Measurements from ENCODE around the gene TTC7B. TPM values are rescaled to one million over a fixed set of nuclear protein-coding genes. Genes with fewer than 3 reads are reported as not detected.

The TTC7B gene
- total and polyA plus RNA-seq, 2 of the 8 experiments (the other 6 are each of a cell fraction or from before 2014, with no cell fraction given), result 23.7 to 34.0 TPM

DNA sequence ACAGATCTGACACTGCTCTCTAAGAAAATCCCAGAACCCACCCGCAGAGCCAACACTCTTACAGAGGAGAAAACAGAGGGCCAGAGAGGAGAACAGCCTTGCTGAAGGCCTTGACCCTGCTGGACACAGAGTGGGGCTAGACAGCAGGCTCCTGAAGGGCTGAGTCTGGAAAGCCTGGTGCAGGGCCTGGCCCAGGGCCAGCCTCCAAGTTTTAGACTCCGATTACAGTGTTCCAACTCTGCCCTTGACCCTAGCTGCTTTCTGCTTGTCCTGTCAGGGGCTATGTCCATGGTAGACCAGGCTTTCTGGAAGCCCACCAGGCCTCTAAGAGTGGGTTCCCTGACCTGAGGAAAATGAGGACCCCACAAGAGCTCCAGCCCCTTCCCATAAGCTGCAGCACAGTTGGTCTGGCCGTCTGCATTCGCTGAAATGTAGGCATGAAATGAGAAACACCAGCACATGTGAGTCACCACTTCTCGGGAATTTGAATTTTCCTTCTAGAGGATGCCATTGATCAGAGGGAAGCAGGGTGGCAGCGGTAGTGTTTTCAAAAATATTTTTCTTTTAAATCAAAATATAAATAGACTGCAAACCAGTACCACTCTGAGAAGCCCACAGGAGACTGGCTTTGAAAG lies 265.0 kb downstream of the TTC7B start:
- no peak overlapping the region for H2AK5ac ChIP-seq (ENCODE audit: low read depth, low read length)
- no peak overlapping the region for H3K4ac ChIP-seq (replicated peaks; ENCODE audit: insufficient read length, low read depth, low read length)
- no peak overlapping the region for H3K4me3 ChIP-seq (ENCODE audit: extremely low read depth in 1 of 4, insufficient read depth in 2 of 4, low read depth in 3 of 4, low read length in 4 of 4)
- DNase-seq (ENCODE audit: low read depth in 1 of 2, low spot score in 2 of 2) (no peak), FAIRE-seq (no peak)
- H2BK15ac ChIP-seq (ENCODE audit: low read length), result no peak overlapping the region; the same call in 1 of the 2 replicates
- POLR2A ChIA-PET (ENCODE audit: partially characterized antibody), result no interaction called here
- no peaks in the 10 kb centered on the region for H3K79me1 ChIP-seq (ENCODE audit: low read depth, low read length)
- no peaks in the 10 kb centered on the region for H3K79me2 ChIP-seq (ENCODE audit: control insufficient read depth in 1 of 2, insufficient read depth in 2 of 2, low read length in 2 of 2)
- no peak overlapping the region for H2AFZ ChIP-seq (ENCODE audit: low read length)
- WGBS, 2 experiments (ENCODE audit: extremely low coverage in 1 of 2, insufficient coverage in 1 of 2, insufficient read length in 1 of 2, insufficient replicate concordance in 2 of 2, low coverage in 1 of 2, low lambda C conversion rate in 2 of 2, missing lambda C conversion rate in 1 of 2), result 92% methylated on average over 5 of the region's 6 CpGs; no CpG with 5 or more reads in 1 of the 2 experiments
- H3K9ac ChIP-seq (replicated peaks in 1 of 4; ENCODE audit: extremely low read depth in 1 of 4, low read depth in 3 of 4, low read length in 3 of 4), result no peak overlapping the region
- H3K36me3 ChIP-seq (ENCODE audit: control insufficient read depth in 2 of 4, insufficient read depth in 4 of 4, low read length in 3 of 4), result no peaks in the 10 kb centered on the region
- H3K23ac ChIP-seq (ENCODE audit: insufficient read length), result no peak overlapping the region
- H3K4me1 ChIP-seq (replicated peaks in 1 of 4; ENCODE audit: control insufficient read depth in 3 of 4, insufficient read depth in 4 of 4, low read length in 3 of 4), result peaks cover 0 to 17% (median 13%) of the 10 kb centered on the region in 4 experiments; a peak in 6 of 7 replicates
- H2BK5ac ChIP-seq (ENCODE audit: low read depth, low read length), result no peak overlapping the region
- no peak overlapping the region for H3K27ac ChIP-seq (ENCODE audit: low read depth, low read length)
- no peak overlapping the region for H2BK120ac ChIP-seq (replicated peaks; ENCODE audit: low read depth, low read length)
- peaks cover 0 to 8% of the 10 kb centered on the region in 2 experiments; a peak in 1 of 4 replicates for H3K9me3 ChIP-seq (ENCODE audit: insufficient read depth in 2 of 2, low read depth in 1 of 2, low read length in 1 of 2)
- H3K27me3 ChIP-seq (replicated peaks in 1 of 4; ENCODE audit: control insufficient read depth in 3 of 4, extremely low read depth in 1 of 4, insufficient read depth in 3 of 4, low read length in 3 of 4), result no peaks in the 10 kb centered on the region; a peak in 1 of 7 replicates
- H3K56ac ChIP-seq (replicated peaks; ENCODE audit: insufficient read length, low read depth, low read length), result no peak overlapping the region
- peak overlapping the region; percentile 60; the same call in 1 of the 2 replicates for H3K18ac ChIP-seq (ENCODE audit: extremely low read depth, low read length)
- H3K23me2 ChIP-seq (ENCODE audit: low read depth, low read length), result no peaks in the 10 kb centered on the region
- no peak overlapping the region for H2BK12ac ChIP-seq (ENCODE audit: low read depth, low read length)
- H3K4me2 ChIP-seq (ENCODE audit: insufficient read depth in 1 of 2, low read depth in 2 of 2, low read length in 2 of 2), result no peak overlapping the region
- H2BK20ac ChIP-seq (ENCODE audit: low read length), result no peak overlapping the region
- no peak overlapping the region for H4K91ac ChIP-seq (replicated peaks; ENCODE audit: insufficient read length, low read length)
- H4K5ac ChIP-seq (ENCODE audit: insufficient read length, low read depth, low read length), result no peak overlapping the region
- H4K20me1 ChIP-seq (replicated peaks in 1 of 2; ENCODE audit: control insufficient read depth in 1 of 2, insufficient read depth in 2 of 2, low read length in 2 of 2), result no peaks in the 10 kb centered on the region
- CTCF ChIA-PET (ENCODE audit: partially characterized antibody), result interaction anchor here (0.8 to 1.5 kb wide), 4 partner anchors 9 to 274 kb away, joined by 3 to 4 read pairs (median 4); no protein-coding TSS in a partner anchor
- no peak overlapping the region for H3K14ac ChIP-seq (ENCODE audit: insufficient read length)
- no peak overlapping the region for H4K8ac ChIP-seq (ENCODE audit: extremely low read depth, insufficient read depth, low read length)
- no peak for TF ChIP-seq TBP (IDR thresholded peaks at IDR 0.05; ENCODE audit: low read depth, low read length)
- no peak for TF ChIP-seq POLR2A (IDR thresholded peaks at IDR 0.05; ENCODE audit: control extremely low read depth in 1 of 2, low read depth in 2 of 2, low read length in 2 of 2)
- no peak for TF ChIP-seq E2F6 (IDR thresholded peaks at IDR 0.05)
- no peak for TF ChIP-seq RNF2 (IDR thresholded peaks at IDR 0.05; ENCODE audit: borderline replicate concordance, low read depth, low read length, missing control alignments, poor library complexity, severe bottlenecking)
- no peak for TF ChIP-seq RBBP5 (IDR thresholded peaks at IDR 0.05; ENCODE audit: borderline replicate concordance, low read depth, low read length)
- no peak for TF ChIP-seq CTCF (IDR thresholded peaks at IDR 0.05; ENCODE audit: control extremely low read depth in 1 of 3, insufficient read depth in 1 of 3, low read depth in 1 of 3, low read length in 3 of 3)
- TF ChIP-seq TAF7 (optimal IDR thresholded peaks at IDR 0.05; ENCODE audit: borderline replicate concordance, low read depth, low read length), result no peak
- TF ChIP-seq CTBP2 (IDR thresholded peaks at IDR 0.05; ENCODE audit: borderline replicate concordance, insufficient read depth, insufficient read length, low read length), result no peak
